ENCODE data around the gene GTF2H2C.
"Not testable (repeated sequence)": the region's sequence is repeated elsewhere in the genome, so short reads cannot be mapped to it uniquely, and the experiment has no call there.

Gene GTF2H2C

DNA sequence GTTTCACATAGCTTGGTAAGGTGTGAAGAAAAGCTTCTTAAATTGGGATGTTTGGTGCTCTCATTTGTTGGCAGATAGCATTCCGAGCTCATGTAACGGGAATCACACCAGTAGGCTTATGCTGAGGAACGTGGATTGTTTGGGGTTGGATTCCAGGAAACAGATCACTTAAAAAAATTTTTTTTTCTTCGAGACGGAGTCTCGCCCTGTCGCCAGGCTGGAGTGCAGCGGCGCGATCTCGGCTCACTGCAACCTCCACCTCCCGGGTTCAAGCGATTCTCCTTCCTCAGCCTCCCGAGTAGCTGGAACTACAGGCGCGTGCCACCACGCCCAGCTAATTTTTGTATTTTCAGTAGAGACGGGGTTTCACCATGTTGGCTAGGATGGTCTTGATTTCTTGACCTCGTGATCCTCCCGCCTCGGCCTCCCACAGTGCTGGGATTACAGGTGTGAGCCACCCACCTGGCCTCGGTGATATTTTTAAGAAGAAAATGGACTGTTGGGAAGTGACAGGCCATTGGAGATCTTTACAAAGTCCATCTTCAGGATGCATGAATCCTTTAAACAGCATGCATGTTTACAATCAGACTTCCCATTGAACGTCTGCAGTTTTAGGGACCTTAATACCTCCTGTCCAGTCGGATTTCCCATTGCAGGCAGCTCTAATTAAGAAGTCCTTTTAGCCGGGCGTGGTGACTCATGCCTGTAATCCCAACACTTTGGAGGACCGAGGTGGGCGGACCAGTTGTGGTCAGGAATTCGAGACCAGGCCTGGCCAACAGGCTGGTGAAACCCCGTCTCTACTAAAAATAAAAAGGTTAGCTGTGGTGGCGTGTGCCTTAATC is 818 bp downstream of the GTF2H2C start:
- H3K4me3 ChIP-seq (ENCODE audit: low read length): peak overlapping the region; percentile 61

DNA sequence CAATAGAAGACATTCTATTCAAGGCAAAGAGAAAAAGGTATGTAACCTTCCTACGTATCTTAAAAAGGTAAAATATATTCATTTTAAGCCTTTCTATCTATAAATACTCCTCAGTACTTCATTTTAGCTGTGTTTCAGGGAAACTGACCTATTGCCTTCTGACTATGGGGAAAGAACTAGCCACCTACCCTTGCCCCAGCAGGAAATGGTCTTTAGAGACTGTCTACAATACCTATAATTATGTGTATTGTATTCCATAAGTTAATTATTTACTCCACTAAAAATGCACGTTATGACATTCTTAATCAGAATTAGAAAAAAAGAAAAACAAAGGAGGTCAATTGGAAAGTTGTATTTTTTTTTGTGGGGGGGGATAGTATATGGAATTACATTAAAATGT is 6.2 kb downstream of the GTF2H2C start:
- H3K4me3 ChIP-seq (ENCODE audit: low read length): not testable (repeated sequence)

DNA sequence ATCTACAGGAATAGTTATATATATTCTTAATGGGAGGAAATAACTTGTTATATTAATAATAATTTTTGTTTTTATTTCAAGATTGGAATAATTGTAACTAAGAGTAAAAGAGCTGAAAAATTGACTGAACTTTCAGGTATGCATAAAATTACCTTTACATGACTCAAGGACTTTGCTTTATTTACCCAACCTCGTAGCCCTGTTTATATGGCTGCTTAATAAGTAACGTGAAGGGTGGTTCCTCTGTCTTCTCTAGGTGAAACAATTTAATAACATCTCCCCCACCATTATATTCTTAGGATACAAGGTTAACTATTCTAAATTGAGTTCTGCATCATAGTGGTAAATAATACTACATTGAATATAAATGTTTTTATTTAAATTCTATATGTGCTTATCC is 8.1 kb downstream of the GTF2H2C start:
- not testable (repeated sequence) for H3K4me3 ChIP-seq (ENCODE audit: low read length)

DNA sequence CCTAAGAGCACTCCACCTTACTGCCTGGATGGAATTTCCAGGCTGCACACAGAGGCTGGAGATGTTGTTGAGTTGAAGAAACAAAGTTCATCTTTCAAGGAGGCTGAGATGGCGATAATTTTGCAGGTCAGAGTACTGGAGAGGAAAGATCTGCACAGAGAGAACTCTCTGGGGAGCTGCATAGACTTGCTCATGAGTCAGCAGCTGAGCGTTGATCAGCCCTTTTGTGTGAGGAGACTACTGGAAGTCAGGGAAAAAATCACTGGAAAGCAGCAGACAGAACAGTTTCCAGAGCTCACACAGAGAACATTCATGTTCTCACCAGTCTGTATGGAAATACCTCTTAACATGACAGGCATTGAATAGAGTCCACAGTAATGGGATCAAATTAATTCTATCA is 23.4 kb downstream of the GTF2H2C start:
- not testable (repeated sequence) for H3K4me3 ChIP-seq (ENCODE audit: low read length)

DNA sequence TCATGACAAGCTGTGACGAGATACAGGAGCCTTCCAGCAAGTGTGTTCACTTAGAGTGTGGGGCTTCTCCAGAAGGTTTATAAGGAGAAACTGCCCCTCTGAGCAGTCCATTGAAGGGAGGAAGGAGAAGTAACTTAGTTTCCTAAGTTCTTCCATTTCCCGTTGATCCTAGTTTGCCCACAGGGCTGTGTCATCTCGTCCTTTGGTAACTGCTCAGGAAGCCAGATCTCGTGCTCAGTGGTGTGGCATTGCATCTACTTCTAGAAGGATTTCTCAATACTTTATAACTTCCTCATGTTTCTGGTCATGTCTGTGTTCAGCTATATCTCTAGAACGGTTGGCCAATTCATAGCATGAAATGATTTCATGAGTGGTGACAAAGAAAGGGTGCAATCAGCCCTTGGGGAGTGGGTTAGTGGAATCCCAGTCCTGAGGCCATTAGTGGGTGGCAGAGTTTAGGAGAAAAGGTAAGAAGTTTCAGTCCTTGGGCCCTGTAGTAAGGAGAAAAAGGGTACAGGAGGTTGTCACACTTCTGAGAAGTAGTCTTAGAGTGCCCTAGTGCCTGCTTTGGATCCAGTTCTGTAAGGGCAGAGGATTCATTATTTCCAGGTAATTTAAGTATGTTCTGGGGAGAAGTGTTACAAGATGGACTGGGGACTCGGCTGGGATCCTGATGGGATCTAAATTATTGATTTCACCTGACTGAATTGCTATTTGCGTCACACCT is 36.3 kb downstream of the GTF2H2C start:
- not testable (repeated sequence) for H3K4me3 ChIP-seq (ENCODE audit: low read length)

DNA sequence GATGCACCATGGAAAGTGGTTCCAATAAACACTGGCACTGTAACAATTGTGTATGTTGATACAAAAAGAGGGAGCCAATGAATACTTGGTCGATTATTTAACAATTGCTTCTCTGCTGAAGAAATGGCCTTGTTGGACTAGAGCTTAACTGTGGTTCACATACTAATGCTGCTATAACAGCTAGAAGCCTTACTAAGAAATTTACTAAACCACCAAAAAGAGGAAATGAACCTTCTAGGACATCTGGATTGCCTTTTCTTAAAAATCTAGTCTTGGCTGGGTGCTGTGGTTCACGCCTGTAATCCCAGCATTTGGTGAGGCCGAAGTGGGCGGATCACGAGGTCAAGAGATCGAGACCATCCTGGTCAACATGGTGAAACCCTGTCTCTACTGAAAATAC is 42.0 kb downstream of the GTF2H2C start:
- H3K4me3 ChIP-seq (ENCODE audit: low read length): not testable (repeated sequence)

DNA sequence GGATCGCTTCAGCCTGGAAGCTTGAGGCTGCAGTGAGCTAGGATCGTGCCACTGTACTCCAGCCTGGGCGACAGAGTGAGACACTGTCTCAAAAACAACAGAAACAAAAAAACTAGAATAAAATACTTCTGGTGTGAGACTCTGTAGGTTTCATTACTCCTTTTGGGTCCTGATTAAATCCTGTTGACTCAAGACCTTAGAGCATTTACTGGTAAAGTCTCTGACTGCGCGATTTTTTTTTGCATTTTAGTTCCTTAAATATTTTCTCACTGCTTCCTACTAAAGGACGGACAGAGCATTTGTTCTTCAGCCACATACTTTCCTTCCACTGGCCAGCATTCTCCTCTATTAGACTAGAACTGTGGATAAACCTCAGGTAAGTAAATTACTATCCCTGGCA is 46.8 kb downstream of the GTF2H2C start:
- not testable (repeated sequence) for H3K4me3 ChIP-seq (ENCODE audit: low read length)

DNA sequence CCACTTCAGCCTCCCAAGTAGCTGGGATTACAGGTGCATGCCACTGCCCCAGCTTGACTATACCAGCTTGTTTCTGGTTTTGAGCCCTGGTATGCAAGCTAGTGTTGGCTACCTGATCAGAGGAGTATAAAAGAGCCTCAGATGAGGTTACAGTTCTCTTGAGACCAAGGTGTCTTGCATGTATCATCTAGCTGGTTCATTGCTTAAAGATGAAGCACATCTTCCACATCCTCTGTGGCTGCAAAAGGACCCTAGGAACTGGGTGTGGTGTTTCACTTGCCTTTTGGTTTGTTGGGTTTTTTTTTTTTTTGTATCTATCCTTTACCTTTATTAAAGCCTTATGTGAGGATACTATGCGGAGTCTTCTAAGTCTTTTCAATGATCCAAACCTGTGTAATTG is 47.8 kb downstream of the GTF2H2C start:
- H3K4me3 ChIP-seq (ENCODE audit: low read length): not testable (repeated sequence)

DNA sequence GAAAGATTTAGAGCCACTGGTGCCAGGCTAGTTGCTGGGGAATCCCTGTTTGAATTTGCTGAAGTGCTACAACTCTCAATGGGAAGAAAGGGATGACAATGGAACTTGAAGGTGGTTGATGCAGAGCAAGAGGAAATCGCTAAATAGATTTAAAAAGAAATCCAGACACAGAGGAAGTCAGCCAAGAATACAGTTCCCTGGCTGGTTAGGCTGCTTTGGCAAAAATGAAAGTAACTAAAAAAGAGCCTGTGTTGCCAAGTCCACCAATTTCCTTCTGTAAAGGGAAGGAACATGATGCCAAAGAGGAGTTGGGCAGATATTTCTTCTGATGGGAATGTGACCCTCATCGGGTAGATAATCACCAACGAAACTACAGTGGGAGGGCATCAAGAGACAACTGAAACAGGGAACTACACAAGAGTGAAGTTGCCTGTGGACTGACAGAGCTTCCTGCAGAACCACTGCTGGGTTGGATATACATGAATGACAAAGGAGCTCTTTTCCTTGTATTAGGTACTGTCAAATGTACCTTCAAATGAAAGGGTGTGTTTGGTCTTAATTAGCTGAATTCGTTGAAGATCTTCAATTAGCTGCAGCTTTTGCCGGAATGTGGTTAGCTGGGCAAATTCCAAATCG is 49.0 kb downstream of the GTF2H2C start:
- H3K4me3 ChIP-seq (ENCODE audit: low read length): not testable (repeated sequence)

DNA sequence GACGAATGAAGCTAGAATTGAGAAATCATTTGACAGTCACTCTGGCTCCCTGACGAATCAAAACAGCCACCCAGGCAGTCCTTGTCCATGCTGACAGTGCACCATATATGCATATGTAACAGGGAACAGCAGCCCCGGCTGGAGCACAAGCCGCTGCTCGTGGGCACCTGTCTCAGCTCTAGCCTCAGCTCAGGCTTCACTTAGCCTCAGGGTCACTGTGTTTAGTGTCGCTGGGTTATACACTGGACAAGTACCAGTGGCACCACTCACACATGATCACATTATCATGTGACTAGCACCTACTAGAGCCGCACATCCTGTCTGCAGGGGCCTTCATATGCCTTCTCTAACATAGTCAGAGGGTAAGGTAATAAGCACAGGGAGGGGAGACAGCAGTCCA is 54.9 kb downstream of the GTF2H2C start:
- H3K4me3 ChIP-seq (ENCODE audit: low read length): not testable (repeated sequence)

DNA sequence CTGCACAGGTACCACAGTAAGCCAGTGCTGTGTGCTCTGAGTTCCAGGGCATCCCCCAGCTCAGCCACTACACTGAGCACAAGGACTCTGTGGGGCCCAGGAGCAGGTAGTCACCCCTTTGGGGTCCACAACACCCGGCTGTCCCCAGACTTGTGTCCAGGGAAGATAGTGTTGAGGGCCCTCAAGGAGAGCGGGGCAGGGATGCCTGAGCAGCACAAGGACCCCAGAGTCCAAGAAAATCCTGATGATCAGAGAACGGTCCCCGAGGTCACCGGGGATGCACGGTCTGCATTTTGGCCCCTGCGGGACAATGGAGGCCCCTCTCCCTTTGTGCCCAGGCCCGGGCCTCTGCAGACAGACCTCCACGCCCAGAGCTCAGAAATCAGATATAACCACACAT is 71.9 kb downstream of the GTF2H2C start:
- H3K4me3 ChIP-seq (ENCODE audit: low read length): not testable (repeated sequence)
